ENCODE results near the gene ATP6V1B1. TPM values are rescaled to one million over a fixed set of nuclear protein-coding genes. Genes with fewer than 3 reads are reported as not detected.

Gene ATP6V1B1
- total RNA-seq, 1 experiment from 2014 or later, result not detected

- Histone ChIP-seq H4K20me1 (ENCODE audit: insufficient read depth, low read depth, low read length) (no peaks in the 10 kb centered on the region), H3K4me1 (ENCODE audit: low read length) (no peaks in the 10 kb centered on the region), H3K4me3 (ENCODE audit: low read length) (no peak overlapping the region), H3K9me2 (replicated peaks; ENCODE audit: insufficient read depth, low read length) (no peaks in the 10 kb centered on the region), H3K79me2 (ENCODE audit: low read length) (no peaks in the 10 kb centered on the region), H3K36me3 (ENCODE audit: insufficient read depth, low read length) (no peaks in the 10 kb centered on the region), H3K27ac (ENCODE audit: low read length) (no peak overlapping the region), H3K4me2 (ENCODE audit: low read depth, low read length, poor library complexity, severe bottlenecking) (no peak overlapping the region), H2AFZ (ENCODE audit: low read length) (no peak overlapping the region), H3K9ac (ENCODE audit: low read length) (no peak overlapping the region), H3K9me3 (ENCODE audit: low read length) (no peaks in the 10 kb centered on the region), H3K27me3 (ENCODE audit: low read length) (no peaks in the 10 kb centered on the region)
- no peak for DNase-seq
These were observed 38.3 kb upstream of the ATP6V1B1 start for GRCh38 chr2:70897203-70897976.

- no peak overlapping the region for H3K4me3 ChIP-seq (ENCODE audit: low read length)
- no peak overlapping the region for H2AFZ ChIP-seq (ENCODE audit: low read length)
- no peaks in the 10 kb centered on the region for H3K36me3 ChIP-seq (ENCODE audit: insufficient read depth, low read length)
- no peaks in the 10 kb centered on the region for H3K9me2 ChIP-seq (replicated peaks; ENCODE audit: insufficient read depth, low read length)
- DNase-seq, result no peak
- no peak overlapping the region for H3K4me2 ChIP-seq (ENCODE audit: low read depth, low read length, poor library complexity, severe bottlenecking)
- H3K27me3 ChIP-seq (ENCODE audit: low read length), result no peaks in the 10 kb centered on the region
- H3K9ac ChIP-seq (ENCODE audit: low read length), result no peak overlapping the region
- no peaks in the 10 kb centered on the region for H3K9me3 ChIP-seq (ENCODE audit: low read length)
- H3K4me1 ChIP-seq (ENCODE audit: low read length), result no peaks in the 10 kb centered on the region
- H3K27ac ChIP-seq (ENCODE audit: low read length), result no peak overlapping the region
- no peaks in the 10 kb centered on the region for H4K20me1 ChIP-seq (ENCODE audit: insufficient read depth, low read depth, low read length)
- H3K79me2 ChIP-seq (ENCODE audit: low read length), result no peaks in the 10 kb centered on the region
These were observed 37.8 kb upstream of the ATP6V1B1 start for GRCh38 chr2:70897977-70898226.

GRCh38 chr2:70898363-70899240, 37.1 kb upstream of the ATP6V1B1 start:
- no peak overlapping the region for H3K4me2 ChIP-seq (ENCODE audit: low read depth, low read length, poor library complexity, severe bottlenecking)
- H3K27ac ChIP-seq (ENCODE audit: low read length), result no peak overlapping the region
- no peaks in the 10 kb centered on the region for H3K9me3 ChIP-seq (ENCODE audit: low read length)
- DNase-seq, result no peak
- no peaks in the 10 kb centered on the region for H4K20me1 ChIP-seq (ENCODE audit: insufficient read depth, low read depth, low read length)
- H3K9ac ChIP-seq (ENCODE audit: low read length), result no peak overlapping the region
- H2AFZ ChIP-seq (ENCODE audit: low read length), result no peak overlapping the region
- H3K4me1 ChIP-seq (ENCODE audit: low read length), result no peaks in the 10 kb centered on the region
- no peaks in the 10 kb centered on the region for H3K27me3 ChIP-seq (ENCODE audit: low read length)
- no peak overlapping the region for H3K4me3 ChIP-seq (ENCODE audit: low read length)
- no peaks in the 10 kb centered on the region for H3K36me3 ChIP-seq (ENCODE audit: insufficient read depth, low read length)
- H3K9me2 ChIP-seq (replicated peaks; ENCODE audit: insufficient read depth, low read length), result no peaks in the 10 kb centered on the region
- no peaks in the 10 kb centered on the region for H3K79me2 ChIP-seq (ENCODE audit: low read length)

GRCh38 chr2:70901227-70902066, 34.3 kb upstream of the ATP6V1B1 start:
- H3K27me3 ChIP-seq (ENCODE audit: low read length), result no peaks in the 10 kb centered on the region
- H3K79me2 ChIP-seq (ENCODE audit: low read length), result no peaks in the 10 kb centered on the region
- H3K4me2 ChIP-seq (ENCODE audit: low read depth, low read length, poor library complexity, severe bottlenecking), result no peak overlapping the region
- H4K20me1 ChIP-seq (ENCODE audit: insufficient read depth, low read depth, low read length), result no peaks in the 10 kb centered on the region
- no peak overlapping the region for H3K27ac ChIP-seq (ENCODE audit: low read length)
- no peak overlapping the region for H2AFZ ChIP-seq (ENCODE audit: low read length)
- H3K9me3 ChIP-seq (ENCODE audit: low read length), result no peaks in the 10 kb centered on the region
- H3K4me3 ChIP-seq (ENCODE audit: low read length), result no peak overlapping the region
- H3K9me2 ChIP-seq (replicated peaks; ENCODE audit: insufficient read depth, low read length), result no peaks in the 10 kb centered on the region
- no peak for DNase-seq
- H3K4me1 ChIP-seq (ENCODE audit: low read length), result no peaks in the 10 kb centered on the region
- no peak overlapping the region for H3K9ac ChIP-seq (ENCODE audit: low read length)
- no peaks in the 10 kb centered on the region for H3K36me3 ChIP-seq (ENCODE audit: insufficient read depth, low read length)

- no peak overlapping the region for H3K9ac ChIP-seq (ENCODE audit: low read length)
- no peak for DNase-seq
- H3K79me2 ChIP-seq (ENCODE audit: low read length), result no peaks in the 10 kb centered on the region
- no peaks in the 10 kb centered on the region for H3K4me1 ChIP-seq (ENCODE audit: low read length)
- no peaks in the 10 kb centered on the region for H3K9me3 ChIP-seq (ENCODE audit: low read length)
- no peaks in the 10 kb centered on the region for H3K36me3 ChIP-seq (ENCODE audit: insufficient read depth, low read length)
- no peaks in the 10 kb centered on the region for H3K9me2 ChIP-seq (replicated peaks; ENCODE audit: insufficient read depth, low read length)
- H3K27me3 ChIP-seq (ENCODE audit: low read length), result no peaks in the 10 kb centered on the region
- no peak overlapping the region for H3K4me3 ChIP-seq (ENCODE audit: low read length)
- no peak overlapping the region for H3K27ac ChIP-seq (ENCODE audit: low read length)
- H4K20me1 ChIP-seq (ENCODE audit: insufficient read depth, low read depth, low read length), result no peaks in the 10 kb centered on the region
- H2AFZ ChIP-seq (ENCODE audit: low read length), result no peak overlapping the region
- no peak overlapping the region for H3K4me2 ChIP-seq (ENCODE audit: low read depth, low read length, poor library complexity, severe bottlenecking)
These were observed 33.6 kb upstream of the ATP6V1B1 start for GRCh38 chr2:70902067-70902442.

GRCh38 chr2:70902579-70902978, 33.1 kb upstream of the ATP6V1B1 start:
- no peaks in the 10 kb centered on the region for H3K9me2 ChIP-seq (replicated peaks; ENCODE audit: insufficient read depth, low read length)
- no peaks in the 10 kb centered on the region for H3K4me1 ChIP-seq (ENCODE audit: low read length)
- no peaks in the 10 kb centered on the region for H3K79me2 ChIP-seq (ENCODE audit: low read length)
- no peak overlapping the region for H3K4me3 ChIP-seq (ENCODE audit: low read length)
- H3K36me3 ChIP-seq (ENCODE audit: insufficient read depth, low read length), result no peaks in the 10 kb centered on the region
- no peak overlapping the region for H3K9ac ChIP-seq (ENCODE audit: low read length)
- H3K4me2 ChIP-seq (ENCODE audit: low read depth, low read length, poor library complexity, severe bottlenecking), result no peak overlapping the region
- no peaks in the 10 kb centered on the region for H3K27me3 ChIP-seq (ENCODE audit: low read length)
- no peak overlapping the region for H3K27ac ChIP-seq (ENCODE audit: low read length)
- H3K9me3 ChIP-seq (ENCODE audit: low read length), result no peaks in the 10 kb centered on the region
- DNase-seq, result no peak
- H2AFZ ChIP-seq (ENCODE audit: low read length), result no peak overlapping the region
- no peaks in the 10 kb centered on the region for H4K20me1 ChIP-seq (ENCODE audit: insufficient read depth, low read depth, low read length)

- H3K9me2 ChIP-seq (replicated peaks; ENCODE audit: insufficient read depth, low read length), result no peaks in the 10 kb centered on the region
- no peak for DNase-seq
- H3K4me1 ChIP-seq (ENCODE audit: low read length), result no peaks in the 10 kb centered on the region
- H3K4me3 ChIP-seq (ENCODE audit: low read length), result no peak overlapping the region
- no peaks in the 10 kb centered on the region for H4K20me1 ChIP-seq (ENCODE audit: insufficient read depth, low read depth, low read length)
- no peaks in the 10 kb centered on the region for H3K36me3 ChIP-seq (ENCODE audit: insufficient read depth, low read length)
- no peak overlapping the region for H3K4me2 ChIP-seq (ENCODE audit: low read depth, low read length, poor library complexity, severe bottlenecking)
- H3K9me3 ChIP-seq (ENCODE audit: low read length), result no peaks in the 10 kb centered on the region
- H3K27ac ChIP-seq (ENCODE audit: low read length), result no peak overlapping the region
- no peaks in the 10 kb centered on the region for H3K27me3 ChIP-seq (ENCODE audit: low read length)
- H2AFZ ChIP-seq (ENCODE audit: low read length), result no peak overlapping the region
- no peaks in the 10 kb centered on the region for H3K79me2 ChIP-seq (ENCODE audit: low read length)
- H3K9ac ChIP-seq (ENCODE audit: low read length), result no peak overlapping the region
These were observed 32.5 kb upstream of the ATP6V1B1 start for GRCh38 chr2:70903171-70903570.
